ENCODE results near the gene C1orf52. TPM values are rescaled to one million over a fixed set of nuclear protein-coding genes. Genes with fewer than 3 reads are reported as not detected.
A peak's percentile ranks its signal among the peaks of the same experiment; 100 is the strongest.

Gene C1orf52
- total and polyA plus RNA-seq, 9 of the 15 experiments (the other 6 are each of a cell fraction or from before 2014, with no cell fraction given): 17.0 to 38.5 (median 33.0) TPM

GRCh38 chr1:85276978-85277639 lies 17.6 kb upstream of the C1orf52 start:
- peaks cover 15 to 16% of the 10 kb centered on the region in 2 experiments; a peak in 3 of 5 replicates for H3K4me1 ChIP-seq (replicated peaks in 1 of 2; ENCODE audit: control insufficient read depth in 2 of 2, insufficient read depth in 2 of 2, low read length in 2 of 2)
- peaks cover 40% of the 10 kb centered on the region for H3K79me2 ChIP-seq (ENCODE audit: control insufficient read depth, insufficient read depth, low read length)
- FAIRE-seq (no peak), ATAC-seq (no peak), DNase-seq (ENCODE audit: extremely low read depth in 1 of 4, low spot score in 3 of 4) (no peak)
- H3K9ac ChIP-seq (ENCODE audit: insufficient read depth in 1 of 2, low read depth in 2 of 2, low read length in 2 of 2): peak overlapping the region; percentile 54 to 90
- no peaks in the 10 kb centered on the region for H4K20me1 ChIP-seq (replicated peaks; ENCODE audit: control insufficient read depth, insufficient read depth, low read length)
- peak overlapping the region; percentile 95 for H2AFZ ChIP-seq (ENCODE audit: low read depth, low read length)
- H3K27ac ChIP-seq (ENCODE audit: extremely low read depth, low read depth, low read length): peak overlapping the region; percentile 87
- intact Hi-C loops (cut with micrococcal nuclease): no loop called here
- peak overlapping the region; percentile 98 for H3K4me2 ChIP-seq (ENCODE audit: insufficient read depth, low read length)
- TSS peak; percentile 93 for BruUV-seq (replicated peaks)
- in situ Hi-C loops (cut with MboI): no loop called here
- peak overlapping the region; percentile 79 for H3K4me3 ChIP-seq
- ChIA-PET POLR2A (interaction anchor here (0.7 to 1.5 kb wide), 12 partner anchors 10 to 918 kb away, joined by 3 to 5 read pairs (median 3); partner anchors contain the start of gene C1orf52), CTCF (ENCODE audit: low intra/inter-chr PET ratio) (interaction anchor here (0.7 kb wide), 2 partner anchors 22 to 332 kb away, joined by 3 to 5 read pairs; no protein-coding TSS in a partner anchor)
- no peaks in the 10 kb centered on the region for H3K9me3 ChIP-seq (replicated peaks; ENCODE audit: control insufficient read depth, insufficient read depth, low read depth, low read length)
- 51% methylated on average over 11 of the region's 11 CpGs for WGBS (ENCODE audit: insufficient coverage, low coverage, missing lambda C conversion rate)
- peaks cover 23% of the 10 kb centered on the region for H3K36me3 ChIP-seq (ENCODE audit: control insufficient read depth, insufficient read depth, low read length)
- no peaks in the 10 kb centered on the region for H3K9me1 ChIP-seq (ENCODE audit: control insufficient read depth, insufficient read depth, low read length)
- H3K27me3 ChIP-seq (ENCODE audit: control insufficient read depth in 2 of 2, insufficient read depth in 2 of 2, low read length in 2 of 2): peaks cover 0 to 3% of the 10 kb centered on the region in 2 experiments; a peak in 2 of 5 replicates
- TF ChIP-seq NFIX (CRISPR knock-in tag; IDR thresholded peaks at IDR 0.05; ENCODE audit: low read depth) (no peak), RAD21 (CRISPR knock-in tag; conservative IDR thresholded peaks at IDR 0.05 in 1 of 2, IDR thresholded peaks at IDR 0.05 in 1 of 2) (no peak), TFAM (CRISPR knock-in tag; conservative IDR thresholded peaks at IDR 0.05) (no peak), TEAD4 (IDR thresholded peaks at IDR 0.05; ENCODE audit: low read length) (no peak), TEAD4 (CRISPR knock-in tag; IDR thresholded peaks at IDR 0.05; ENCODE audit: borderline replicate concordance) (no peak), HNRNPLL (IDR thresholded peaks at IDR 0.05; ENCODE audit: low read depth, low read length, poor library complexity, severe bottlenecking) (no peak), NONO (IDR thresholded peaks at IDR 0.05; ENCODE audit: low read depth in 2 of 2, low read length in 1 of 2) (no peak), FUS (optimal IDR thresholded peaks at IDR 0.05; ENCODE audit: low read depth, low read length) (no peak), GABPB1 (CRISPR knock-in tag; IDR thresholded peaks at IDR 0.05) (no peak), NFRKB (IDR thresholded peaks at IDR 0.05; ENCODE audit: low read depth) (peak; percentile 62; the same call in 1 of the 2 replicates), RBM14 (IDR thresholded peaks at IDR 0.05; ENCODE audit: borderline replicate concordance, insufficient read depth, low read depth, low read length) (no peak), SIN3B (IDR thresholded peaks at IDR 0.05; ENCODE audit: low read depth) (no peak), ZNF239 (CRISPR knock-in tag; IDR thresholded peaks at IDR 0.05) (no peak), ZNF639 (CRISPR knock-in tag; conservative IDR thresholded peaks at IDR 0.05 in 1 of 2, IDR thresholded peaks at IDR 0.05 in 1 of 2) (no peak; a peak in 1 of 4 replicates), ZC3H4 (CRISPR knock-in tag; IDR thresholded peaks at IDR 0.05; ENCODE audit: borderline replicate concordance) (no peak), SRSF3 (IDR thresholded peaks at IDR 0.05; ENCODE audit: insufficient read depth, low read length) (no peak), ZNF707 (CRISPR knock-in tag; conservative IDR thresholded peaks at IDR 0.05) (no peak), HNRNPUL1 (IDR thresholded peaks at IDR 0.05; ENCODE audit: low read length) (no peak), BMI1 (IDR thresholded peaks at IDR 0.05; ENCODE audit: low read length) (no peak), PURB (CRISPR knock-in tag; IDR thresholded peaks at IDR 0.05; ENCODE audit: low read depth) (no peak)
- TF ChIP-seq, protein P1, sequence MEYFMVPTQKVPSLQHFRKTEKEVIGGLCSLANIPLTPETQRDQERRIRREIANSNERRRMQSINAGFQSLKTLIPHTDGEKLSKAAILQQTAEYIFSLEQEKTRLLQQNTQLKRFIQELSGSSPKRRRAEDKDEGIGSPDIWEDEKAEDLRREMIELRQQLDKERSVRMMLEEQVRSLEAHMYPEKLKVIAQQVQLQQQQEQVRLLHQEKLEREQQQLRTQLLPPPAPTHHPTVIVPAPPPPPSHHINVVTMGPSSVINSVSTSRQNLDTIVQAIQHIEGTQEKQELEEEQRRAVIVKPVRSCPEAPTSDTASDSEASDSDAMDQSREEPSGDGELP (CRISPR knock-in tag; IDR thresholded peaks at IDR 0.05; ENCODE audit: borderline replicate concordance): no peak
